HepG2 (cell line): ENCODE measurements around the gene SHLD3. TPM values are rescaled to one million over a fixed set of nuclear protein-coding genes. Genes with fewer than 3 reads are reported as not detected.

Source experiments
- AGO1 ChIP-seq: fragments of 200-400 bp; formaldehyde crosslinking; IDR thresholded peaks from 2 replicates; pipeline ENCODE4 v1.6.1; 2017; ENCODE audit warnings: mild to moderate bottlenecking, low read depth, low read length, moderate library complexity; ENCODE audit not compliant: poor library complexity, severe bottlenecking
- CREM ChIP-seq, 2 experiments: sonication (generic) in 1 of 2; formaldehyde crosslinking in 1 of 2; IDR thresholded peaks; 2 replicates each; pipeline versions ENCODE4 v1.4.0 to v1.6.1; 2016 to 2020; ENCODE audit warnings: antibody characterized with exemption in 1 of 2, mild to moderate bottlenecking in 1 of 2, missing genetic modification reagents in 1 of 2
- EED ChIP-seq: sonication (generic); formaldehyde crosslinking; IDR thresholded peaks from 2 replicates; pipeline ENCODE4 v1.5.0; 2020; ENCODE audit warnings: mild to moderate bottlenecking, missing genetic modification reagents
- EZH2 ChIP-seq: conservative IDR thresholded peaks from 2 replicates; pipeline ENCODE4 v1.6.1; 2012; ENCODE audit warnings: mild to moderate bottlenecking, low read depth, low read length, moderate library complexity
- MAFF ChIP-seq: IDR thresholded peaks from 2 replicates; pipeline ENCODE4 v1.6.1; 2011; ENCODE audit warnings: low read depth, low read length, improper control_type of control experiment
- MXD1 ChIP-seq: sonication (generic); formaldehyde crosslinking; IDR thresholded peaks from 2 replicates; pipeline ENCODE4 v1.4.0; 2020; ENCODE audit warnings: mild to moderate bottlenecking, missing genetic modification reagents
- MZF1 ChIP-seq: sonication (generic); formaldehyde crosslinking; IDR thresholded peaks from 2 replicates; pipeline ENCODE4 v1.8.1; 2023; ENCODE audit warnings: mild to moderate bottlenecking, missing genetic modification reagents, borderline replicate concordance
- NR2F1 ChIP-seq, 2 experiments: fragments of 450-650 bp in 1 of 2; formaldehyde crosslinking in 1 of 2; IDR thresholded peaks; 2 replicates each; pipeline versions ENCODE4 v1.5.0 to v1.6.1; 2016 to 2020; ENCODE audit warnings: mild to moderate bottlenecking in 1 of 2, missing compliant biosample characterization in 1 of 2, missing genetic modification reagents in 1 of 2, moderate library complexity in 1 of 2
- RAD21 ChIP-seq: fragments of 450-650 bp; formaldehyde crosslinking; IDR thresholded peaks from 2 replicates; pipeline ENCODE4 v1.5.0; 2020; ENCODE audit warnings: mild to moderate bottlenecking
- TBX3 ChIP-seq: fragments of 450-650 bp; IDR thresholded peaks from 2 replicates; pipeline ENCODE4 v1.6.1; 2017; ENCODE audit warnings: antibody characterized with exemption, mild to moderate bottlenecking, inconsistent platforms, borderline replicate concordance
- TCF7L2 ChIP-seq: IDR thresholded peaks from 2 replicates; pipeline ENCODE4 v1.6.1; 2011; ENCODE audit warnings: mild to moderate bottlenecking, low read depth, low read length, moderate library complexity
- TEAD2 ChIP-seq: sonication (generic); formaldehyde crosslinking; IDR thresholded peaks from 2 replicates; pipeline ENCODE4 v1.9.0; 2021; ENCODE audit warnings: missing genetic modification reagents
- THAP11 ChIP-seq: IDR thresholded peaks from 2 replicates; pipeline ENCODE4 v1.6.1; 2016; ENCODE audit warnings: missing biosample characterization, missing genetic modification reagents
- ZNF3 ChIP-seq: IDR thresholded peaks from 2 replicates; pipeline ENCODE4 v1.7.0; 2017; ENCODE audit warnings: inconsistent platforms
- ZNF326 ChIP-seq: sonication (generic); formaldehyde crosslinking; IDR thresholded peaks from 2 replicates; pipeline ENCODE4 v1.4.0; 2020; ENCODE audit warnings: missing genetic modification reagents, borderline replicate concordance
- ZNF543 ChIP-seq: sonication (generic); formaldehyde crosslinking; IDR thresholded peaks from 2 replicates; pipeline ENCODE4 v1.4.0; 2020; ENCODE audit warnings: mild to moderate bottlenecking, missing genetic modification reagents
- polyA plus RNA-seq, 8 experiments: library from polyadenylated mRNA; depleted of rRNA in 3 of 8; stranded (reverse) in 7 of 8; unstranded in 1 of 8; fragments of >200 nt; fragmentation: Illumina TruSeq in 4 of 8; extraction: Trizol in 4 of 8; gene quantifications; 2 replicates each; pipeline versions ENCODE4 v1.2.1 to v1.2.3, GENCODE V29; 2011 to 2016; ENCODE audit warnings: low read depth in 4 of 8, missing spikeins in 1 of 8, mixed read lengths in 1 of 8; ENCODE audit not compliant: insufficient read depth in 1 of 8
- total RNA-seq, 5 experiments: library from RNA; depleted of rRNA; stranded (reverse); fragments of >200 nt; fragmentation: Illumina TruSeq; extraction: Trizol; gene quantifications; 2 replicates each; pipeline ENCODE4 v1.2.3, GENCODE V29; 2016; ENCODE audit warnings: low read depth in 1 of 5
- TF ChIP-seq, protein P1 (sequence below): sonication (generic); formaldehyde crosslinking; IDR thresholded peaks from 2 replicates; pipeline ENCODE4 v1.4.0; 2020; ENCODE audit warnings: mild to moderate bottlenecking, missing genetic modification reagents
- TF ChIP-seq, protein P2 (sequence below): sonication (generic); formaldehyde crosslinking; IDR thresholded peaks from 2 replicates; pipeline ENCODE4 v1.5.0; 2020; ENCODE audit warnings: mild to moderate bottlenecking, missing genetic modification reagents
- TF ChIP-seq, protein P3 (sequence below): sonication (generic); formaldehyde crosslinking; IDR thresholded peaks from 2 replicates; pipeline ENCODE4 v1.4.0; 2020; ENCODE audit warnings: low read depth, missing genetic modification reagents

SHLD3 gene
- total and polyA plus RNA-seq, 2 of the 13 experiments (the other 11 are each of a cell fraction or from before 2014, with no cell fraction given): 3.6 to 6.8 TPM

DNA sequence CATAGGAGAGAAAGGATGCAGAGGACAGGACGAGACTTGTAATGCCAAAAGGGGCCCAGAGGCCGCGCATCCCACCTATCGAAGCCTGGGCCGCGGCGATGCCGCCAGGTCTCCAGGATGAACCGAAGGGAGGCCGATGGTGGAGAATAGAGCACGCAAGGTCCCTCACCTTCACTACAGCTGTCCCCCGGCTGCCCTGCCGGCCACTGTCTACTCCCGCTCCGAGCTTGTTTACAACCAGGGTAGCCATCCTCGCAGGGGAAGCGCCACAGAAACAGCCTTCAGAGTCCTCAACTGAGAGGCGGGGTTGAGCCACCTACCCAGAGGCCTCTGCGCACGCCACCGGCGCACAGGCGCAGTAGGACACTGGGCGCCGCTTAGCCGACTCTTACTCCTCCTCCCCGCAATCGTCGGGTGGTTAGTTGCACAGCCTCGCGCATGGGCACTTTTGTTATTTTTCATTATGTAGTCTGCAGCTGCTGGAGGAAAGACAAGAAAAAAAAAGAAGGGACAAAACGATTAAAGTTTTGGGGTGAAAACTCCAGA, 729 bp upstream of the SHLD3 start, which contains the start of gene TRIM23 (continued):
- peak; percentile 45; the same call in 1 of the 2 replicates for TF ChIP-seq MXD1 (CRISPR knock-in tag)
- no peak for TF ChIP-seq TCF7L2
- no peak for TF ChIP-seq TEAD2 (CRISPR knock-in tag)
- TF ChIP-seq ZNF543 (CRISPR knock-in tag): peak; percentile 67; the same call in 1 of the 2 replicates
- no peak; the same call in 1 of the 2 replicates for TF ChIP-seq TBX3
- TF ChIP-seq, protein P1, sequence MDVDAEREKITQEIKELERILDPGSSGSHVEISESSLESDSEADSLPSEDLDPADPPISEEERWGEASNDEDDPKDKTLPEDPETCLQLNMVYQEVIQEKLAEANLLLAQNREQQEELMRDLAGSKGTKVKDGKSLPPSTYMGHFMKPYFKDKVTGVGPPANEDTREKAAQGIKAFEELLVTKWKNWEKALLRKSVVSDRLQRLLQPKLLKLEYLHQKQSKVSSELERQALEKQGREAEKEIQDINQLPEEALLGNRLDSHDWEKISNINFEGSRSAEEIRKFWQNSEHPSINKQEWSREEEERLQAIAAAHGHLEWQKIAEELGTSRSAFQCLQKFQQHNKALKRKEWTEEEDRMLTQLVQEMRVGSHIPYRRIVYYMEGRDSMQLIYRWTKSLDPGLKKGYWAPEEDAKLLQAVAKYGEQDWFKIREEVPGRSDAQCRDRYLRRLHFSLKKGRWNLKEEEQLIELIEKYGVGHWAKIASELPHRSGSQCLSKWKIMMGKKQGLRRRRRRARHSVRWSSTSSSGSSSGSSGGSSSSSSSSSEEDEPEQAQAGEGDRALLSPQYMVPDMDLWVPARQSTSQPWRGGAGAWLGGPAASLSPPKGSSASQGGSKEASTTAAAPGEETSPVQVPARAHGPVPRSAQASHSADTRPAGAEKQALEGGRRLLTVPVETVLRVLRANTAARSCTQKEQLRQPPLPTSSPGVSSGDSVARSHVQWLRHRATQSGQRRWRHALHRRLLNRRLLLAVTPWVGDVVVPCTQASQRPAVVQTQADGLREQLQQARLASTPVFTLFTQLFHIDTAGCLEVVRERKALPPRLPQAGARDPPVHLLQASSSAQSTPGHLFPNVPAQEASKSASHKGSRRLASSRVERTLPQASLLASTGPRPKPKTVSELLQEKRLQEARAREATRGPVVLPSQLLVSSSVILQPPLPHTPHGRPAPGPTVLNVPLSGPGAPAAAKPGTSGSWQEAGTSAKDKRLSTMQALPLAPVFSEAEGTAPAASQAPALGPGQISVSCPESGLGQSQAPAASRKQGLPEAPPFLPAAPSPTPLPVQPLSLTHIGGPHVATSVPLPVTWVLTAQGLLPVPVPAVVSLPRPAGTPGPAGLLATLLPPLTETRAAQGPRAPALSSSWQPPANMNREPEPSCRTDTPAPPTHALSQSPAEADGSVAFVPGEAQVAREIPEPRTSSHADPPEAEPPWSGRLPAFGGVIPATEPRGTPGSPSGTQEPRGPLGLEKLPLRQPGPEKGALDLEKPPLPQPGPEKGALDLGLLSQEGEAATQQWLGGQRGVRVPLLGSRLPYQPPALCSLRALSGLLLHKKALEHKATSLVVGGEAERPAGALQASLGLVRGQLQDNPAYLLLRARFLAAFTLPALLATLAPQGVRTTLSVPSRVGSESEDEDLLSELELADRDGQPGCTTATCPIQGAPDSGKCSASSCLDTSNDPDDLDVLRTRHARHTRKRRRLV (CRISPR knock-in tag): no peak; the same call in 1 of the 2 replicates
- no peak for TF ChIP-seq MZF1 (CRISPR knock-in tag)
- no peak for TF ChIP-seq ZNF3 (CRISPR knock-in tag)
- TF ChIP-seq THAP11: no peak; the same call in 1 of the 2 replicates
- TF ChIP-seq, protein P2, sequence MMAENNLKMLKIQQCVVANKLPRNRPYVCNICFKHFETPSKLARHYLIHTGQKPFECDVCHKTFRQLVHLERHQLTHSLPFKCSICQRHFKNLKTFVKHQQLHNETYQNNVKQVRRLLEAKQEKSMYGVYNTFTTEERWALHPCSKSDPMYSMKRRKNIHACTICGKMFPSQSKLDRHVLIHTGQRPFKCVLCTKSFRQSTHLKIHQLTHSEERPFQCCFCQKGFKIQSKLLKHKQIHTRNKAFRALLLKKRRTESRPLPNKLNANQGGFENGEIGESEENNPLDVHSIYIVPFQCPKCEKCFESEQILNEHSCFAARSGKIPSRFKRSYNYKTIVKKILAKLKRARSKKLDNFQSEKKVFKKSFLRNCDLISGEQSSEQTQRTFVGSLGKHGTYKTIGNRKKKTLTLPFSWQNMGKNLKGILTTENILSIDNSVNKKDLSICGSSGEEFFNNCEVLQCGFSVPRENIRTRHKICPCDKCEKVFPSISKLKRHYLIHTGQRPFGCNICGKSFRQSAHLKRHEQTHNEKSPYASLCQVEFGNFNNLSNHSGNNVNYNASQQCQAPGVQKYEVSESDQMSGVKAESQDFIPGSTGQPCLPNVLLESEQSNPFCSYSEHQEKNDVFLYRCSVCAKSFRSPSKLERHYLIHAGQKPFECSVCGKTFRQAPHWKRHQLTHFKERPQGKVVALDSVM (CRISPR knock-in tag): peak; percentile 61; the same call in 1 of the 2 replicates
- no peak for TF ChIP-seq EED (CRISPR knock-in tag)
- TF ChIP-seq RAD21 (CRISPR knock-in tag): no peak; the same call in 1 of the 2 replicates
- no peak for TF ChIP-seq CREM (IDR thresholded peaks at IDR 0.05)
- TF ChIP-seq CREM (CRISPR knock-in tag; IDR thresholded peaks at IDR 0.05): no peak
- TF ChIP-seq EZH2: no peak
- TF ChIP-seq AGO1: no peak
- no peak for TF ChIP-seq ZNF326
- no peak for TF ChIP-seq NR2F1 (CRISPR knock-in tag; IDR thresholded peaks at IDR 0.05)
- TF ChIP-seq MAFF: no peak
- TF ChIP-seq, protein P3, sequence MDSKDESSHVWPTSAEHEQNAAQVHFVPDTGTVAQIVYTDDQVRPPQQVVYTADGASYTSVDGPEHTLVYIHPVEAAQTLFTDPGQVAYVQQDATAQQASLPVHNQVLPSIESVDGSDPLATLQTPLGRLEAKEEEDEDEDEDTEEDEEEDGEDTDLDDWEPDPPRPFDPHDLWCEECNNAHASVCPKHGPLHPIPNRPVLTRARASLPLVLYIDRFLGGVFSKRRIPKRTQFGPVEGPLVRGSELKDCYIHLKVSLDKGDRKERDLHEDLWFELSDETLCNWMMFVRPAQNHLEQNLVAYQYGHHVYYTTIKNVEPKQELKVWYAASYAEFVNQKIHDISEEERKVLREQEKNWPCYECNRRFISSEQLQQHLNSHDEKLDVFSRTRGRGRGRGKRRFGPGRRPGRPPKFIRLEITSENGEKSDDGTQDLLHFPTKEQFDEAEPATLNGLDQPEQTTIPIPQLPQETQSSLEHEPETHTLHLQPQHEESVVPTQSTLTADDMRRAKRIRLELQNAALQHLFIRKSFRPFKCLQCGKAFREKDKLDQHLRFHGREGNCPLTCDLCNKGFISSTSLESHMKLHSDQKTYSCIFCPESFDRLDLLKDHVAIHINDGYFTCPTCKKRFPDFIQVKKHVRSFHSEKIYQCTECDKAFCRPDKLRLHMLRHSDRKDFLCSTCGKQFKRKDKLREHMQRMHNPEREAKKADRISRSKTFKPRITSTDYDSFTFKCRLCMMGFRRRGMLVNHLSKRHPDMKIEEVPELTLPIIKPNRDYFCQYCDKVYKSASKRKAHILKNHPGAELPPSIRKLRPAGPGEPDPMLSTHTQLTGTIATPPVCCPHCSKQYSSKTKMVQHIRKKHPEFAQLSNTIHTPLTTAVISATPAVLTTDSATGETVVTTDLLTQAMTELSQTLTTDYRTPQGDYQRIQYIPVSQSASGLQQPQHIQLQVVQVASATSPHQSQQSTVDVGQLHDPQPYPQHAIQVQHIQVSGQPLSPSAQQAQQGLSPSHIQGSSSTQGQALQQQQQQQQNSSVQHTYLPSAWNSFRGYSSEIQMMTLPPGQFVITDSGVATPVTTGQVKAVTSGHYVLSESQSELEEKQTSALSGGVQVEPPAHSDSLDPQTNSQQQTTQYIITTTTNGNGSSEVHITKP (CRISPR knock-in tag): no peak
